GM12875 (cell line): ENCODE measurements around the gene DNAJC16.
A peak's percentile ranks its signal among the peaks of the same experiment; 100 is the strongest.

ENCODE experiments used
- H3K4me3 ChIP-seq: one replicate; pipeline ENCODE4 v1.5.1; 2011; ENCODE audit warnings: low read depth, low read length, control low read depth
- CTCF ChIP-seq: IDR thresholded peaks from 2 replicates; pipeline ENCODE4 v1.5.1; 2011; ENCODE audit warnings: low read depth, mild to moderate bottlenecking, control low read depth, inconsistent platforms, low read length, moderate library complexity, borderline replicate concordance; ENCODE audit not compliant: insufficient read depth

Gene DNAJC16

GRCh38 chr1:15577691-15578090, 51.0 kb downstream of the DNAJC16 start:
- no peak overlapping the region for H3K4me3 ChIP-seq
- TF ChIP-seq CTCF, result no peak

- H3K4me3 ChIP-seq, result no peak overlapping the region
- TF ChIP-seq CTCF, result no peak
Measured at GRCh38 chr1:15578921-15579682, 52.5 kb downstream of the DNAJC16 start.

- no peak overlapping the region for H3K4me3 ChIP-seq
- TF ChIP-seq CTCF, result no peak
Measured at GRCh38 chr1:15579683-15580047, 53.0 kb downstream of the DNAJC16 start.

GRCh38 chr1:15583016-15583706, 56.5 kb downstream of the DNAJC16 start:
- no peak for TF ChIP-seq CTCF
- no peak overlapping the region for H3K4me3 ChIP-seq

- TF ChIP-seq CTCF, result peak; percentile 54
- peak within 1 kb of the TSS; percentile 76 for H3K4me3 ChIP-seq
Measured at GRCh38 chr1:15584489-15585363, 58.1 kb downstream of the DNAJC16 start, which contains the start of gene AGMAT. Gene AGMAT (minus strand): TSS chr1:15585051. CDS start chr1:15584967, 84 bp downstream.

- H3K4me3 ChIP-seq, result no peak overlapping the region
- no peak for TF ChIP-seq CTCF
Measured at GRCh38 chr1:15592285-15592684, 65.6 kb downstream of the DNAJC16 start.
